Osteoblast (primary cell): ENCODE measurements around the gene PLEKHG3. TPM values are rescaled to one million over a fixed set of nuclear protein-coding genes. Genes with fewer than 3 reads are reported as not detected.

ENCODE experiments used
- DNase-seq: peaks from one replicate; pipeline ENCODE4 v3.0.0; 2011; ENCODE audit warnings: low spot score, mixed read lengths; ENCODE audit not compliant: insufficient read length; ENCODE audit errors: missing footprints
- H2AFZ ChIP-seq: 2 replicates; pipeline ENCODE4 v1.6.0; 2011; ENCODE audit warnings: mild to moderate bottlenecking, low read length
- H3K27ac ChIP-seq: 2 replicates; pipeline ENCODE4 v1.5.1; 2011; ENCODE audit warnings: mild to moderate bottlenecking, low read depth, low read length, moderate library complexity
- H3K27me3 ChIP-seq: 2 replicates; pipeline ENCODE4 v1.6.0; 2012; ENCODE audit warnings: mild to moderate bottlenecking, control low read depth, inconsistent platforms, low read length, moderate library complexity; ENCODE audit not compliant: insufficient read depth
- H3K36me3 ChIP-seq: 2 replicates; pipeline ENCODE4 v1.5.1; 2011; ENCODE audit warnings: mild to moderate bottlenecking, low read length, control low read depth, moderate library complexity; ENCODE audit not compliant: insufficient read depth
- H3K4me1 ChIP-seq: 2 replicates; pipeline ENCODE4 v1.5.1; 2011; ENCODE audit warnings: mild to moderate bottlenecking, low read length, control low read depth, moderate library complexity; ENCODE audit not compliant: insufficient read depth
- H3K4me2 ChIP-seq: 2 replicates; pipeline ENCODE4 v1.6.0; 2011; ENCODE audit warnings: mild to moderate bottlenecking, low read length; ENCODE audit not compliant: insufficient read depth
- H3K4me3 ChIP-seq: fragments of 200-600 bp; sonication (generic); 3 replicates; pipeline ENCODE4 v1.5.1; 2012; ENCODE audit warnings: mild to moderate bottlenecking, low read length, inconsistent platforms; ENCODE audit not compliant: insufficient read depth
- H3K79me2 ChIP-seq: 2 replicates; pipeline ENCODE4 v1.6.0; 2012; ENCODE audit warnings: mild to moderate bottlenecking, low read length, control low read depth, inconsistent platforms; ENCODE audit not compliant: insufficient read depth
- H3K9me3 ChIP-seq: 2 replicates; pipeline ENCODE4 v1.5.1; 2011; ENCODE audit warnings: low read depth, low read length, control low read depth
- H4K20me1 ChIP-seq: 2 replicates; pipeline ENCODE4 v1.6.0; 2012; ENCODE audit warnings: mild to moderate bottlenecking, low read length, control low read depth; ENCODE audit not compliant: insufficient read depth
- CTCF ChIP-seq: IDR thresholded peaks from 2 replicates; pipeline ENCODE4 v1.5.1; 2011; ENCODE audit warnings: mild to moderate bottlenecking, low read depth, low read length, moderate library complexity; ENCODE audit errors: extremely low read depth
- total RNA-seq: library from RNA; depleted of rRNA; stranded (reverse); fragments of >200 nt; gene quantifications from 2 replicates; pipeline ENCODE4 v1.2.3, GENCODE V29; 2012

Gene PLEKHG3
- total RNA-seq, 1 donor, result 5.4 TPM

DNA sequence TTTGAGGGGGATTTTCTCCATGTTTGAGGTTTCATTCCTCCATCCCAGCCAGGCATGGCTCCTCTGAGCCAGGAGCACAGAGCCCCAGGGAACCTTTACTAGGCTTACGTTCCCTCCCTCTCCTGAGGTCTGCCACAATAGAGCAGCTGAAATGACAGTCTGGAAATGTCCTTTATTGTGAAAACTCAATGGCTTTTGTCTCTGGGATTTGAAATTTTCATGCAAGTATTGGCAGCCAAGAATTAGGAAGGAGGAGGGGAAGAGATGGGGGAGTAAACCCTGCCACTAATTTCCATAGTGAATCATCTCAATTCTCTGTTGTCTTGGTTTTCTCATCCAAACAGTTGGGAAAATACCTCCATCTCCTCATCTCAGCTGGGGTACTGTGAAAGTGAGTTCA lies 2.6 kb upstream of the PLEKHG3 start:
- Histone ChIP-seq H3K4me3 (no peak overlapping the region), H2AFZ (no peak overlapping the region), H3K4me1 (peaks cover 7% of the 10 kb centered on the region), H3K4me2 (no peak overlapping the region), H3K27ac (no peak overlapping the region), H3K27me3 (peaks cover 40% of the 10 kb centered on the region), H3K36me3 (no peaks in the 10 kb centered on the region), H3K9me3 (no peaks in the 10 kb centered on the region), H4K20me1 (no peaks in the 10 kb centered on the region), H3K79me2 (no peaks in the 10 kb centered on the region)
- no peak for TF ChIP-seq CTCF
- DNase-seq, result no peak

GRCh38 chr14:64702493-64703394 lies 1.5 kb upstream of the PLEKHG3 start:
- Histone ChIP-seq H3K79me2 (no peaks in the 10 kb centered on the region), H2AFZ (no peak overlapping the region), H3K4me3 (no peak overlapping the region), H4K20me1 (no peaks in the 10 kb centered on the region), H3K27me3 (peaks cover 39% of the 10 kb centered on the region), H3K4me2 (no peak overlapping the region), H3K9me3 (no peaks in the 10 kb centered on the region), H3K4me1 (peaks cover 14% of the 10 kb centered on the region), H3K27ac (no peak overlapping the region), H3K36me3 (no peaks in the 10 kb centered on the region)
- TF ChIP-seq CTCF, result no peak
- no peak for DNase-seq

DNA sequence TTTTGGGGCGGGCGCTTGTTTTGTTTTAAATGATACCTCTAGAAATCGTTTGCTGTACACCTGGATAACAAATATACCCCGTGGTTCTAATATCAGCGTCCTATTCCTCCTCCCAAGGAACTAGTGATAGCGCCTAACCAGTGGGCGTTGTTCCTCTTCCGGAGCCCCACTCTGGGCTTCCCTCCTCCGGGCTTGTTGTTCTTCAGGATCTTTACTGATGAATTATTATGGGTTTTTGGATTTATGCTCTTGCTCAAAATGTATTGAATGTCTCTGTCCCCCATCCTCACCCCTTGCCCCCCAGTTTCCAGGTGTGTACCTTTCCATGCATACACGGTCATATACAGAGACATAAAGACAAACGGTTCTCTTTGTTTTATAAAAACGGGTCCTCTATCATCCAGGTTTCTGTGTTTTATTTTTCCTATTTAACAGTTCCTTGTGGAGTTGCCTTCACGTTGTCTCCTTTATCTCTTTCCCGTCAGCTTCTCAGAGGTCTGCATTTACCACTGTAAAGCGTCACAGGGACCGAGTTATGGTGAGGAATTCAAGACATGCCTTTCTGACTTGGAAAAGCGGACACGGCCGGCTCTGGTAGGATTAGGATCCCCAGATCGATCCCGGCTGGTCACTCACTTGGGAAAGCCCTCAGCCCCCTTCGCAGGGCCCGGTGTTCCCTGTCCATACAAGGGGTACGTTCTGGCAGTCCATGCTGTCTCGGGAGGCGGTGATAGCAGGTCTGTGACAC lies 655 bp upstream of the PLEKHG3 start:
- Histone ChIP-seq H3K4me1 (peaks cover 22% of the 10 kb centered on the region), H3K9me3 (no peaks in the 10 kb centered on the region), H3K27ac (no peak overlapping the region), H3K4me2 (peak overlapping the region; percentile 88), H3K4me3 (peak overlapping the region; percentile 83), H4K20me1 (no peaks in the 10 kb centered on the region), H2AFZ (peak overlapping the region; percentile 93), H3K36me3 (no peaks in the 10 kb centered on the region), H3K79me2 (peaks cover 4% of the 10 kb centered on the region), H3K27me3 (peaks cover 31% of the 10 kb centered on the region)
- TF ChIP-seq CTCF, result no peak
- no peak for DNase-seq
